Rectal smooth muscle tissue (tissue), 1 donor: ENCODE measurements around the gene CARS1.

ENCODE experiments used
- H3K27ac ChIP-seq: one replicate; pipeline ENCODE4 v1.7.0; 2013; ENCODE audit warnings: low read depth, low read length, inconsistent platforms
- H3K27me3 ChIP-seq: one replicate; pipeline ENCODE4 v1.7.0; 2013; ENCODE audit warnings: low read length; ENCODE audit not compliant: control insufficient read depth, insufficient read depth
- H3K36me3 ChIP-seq: one replicate; pipeline ENCODE4 v1.7.0; 2013; ENCODE audit warnings: low read length; ENCODE audit not compliant: control insufficient read depth, insufficient read depth
- H3K4me1 ChIP-seq: one replicate; pipeline ENCODE4 v1.7.0; 2013; ENCODE audit warnings: low read length; ENCODE audit not compliant: control insufficient read depth, insufficient read depth
- H3K4me3 ChIP-seq: one replicate; pipeline ENCODE4 v1.7.0; 2013; ENCODE audit warnings: low read length
- H3K9ac ChIP-seq: one replicate; pipeline ENCODE4 v1.7.0; 2013; ENCODE audit warnings: low read length

CARS1 gene

GRCh38 chr11:3086671-3087150, 29.5 kb upstream of the CARS1 start:
- Histone ChIP-seq H3K4me3 (no peak overlapping the region), H3K36me3 (peaks cover 8% of the 10 kb centered on the region), H3K4me1 (no peaks in the 10 kb centered on the region), H3K9ac (no peak overlapping the region), H3K27ac (no peak overlapping the region), H3K27me3 (no peaks in the 10 kb centered on the region)

GRCh38 chr11:3086114-3086513, 28.9 kb upstream of the CARS1 start:
- Histone ChIP-seq H3K9ac (no peak overlapping the region), H3K4me1 (no peaks in the 10 kb centered on the region), H3K36me3 (peaks cover 8% of the 10 kb centered on the region), H3K27me3 (no peaks in the 10 kb centered on the region), H3K27ac (no peak overlapping the region), H3K4me3 (no peak overlapping the region)

GRCh38 chr11:3085052-3085451, 27.8 kb upstream of the CARS1 start:
- Histone ChIP-seq H3K27me3 (no peaks in the 10 kb centered on the region), H3K4me3 (no peak overlapping the region), H3K36me3 (peaks cover 8% of the 10 kb centered on the region), H3K9ac (no peak overlapping the region), H3K27ac (no peak overlapping the region), H3K4me1 (no peaks in the 10 kb centered on the region)

GRCh38 chr11:3083321-3083720, 26.1 kb upstream of the CARS1 start:
- Histone ChIP-seq H3K9ac (no peak overlapping the region), H3K4me3 (no peak overlapping the region), H3K27ac (no peak overlapping the region), H3K36me3 (no peaks in the 10 kb centered on the region), H3K27me3 (no peaks in the 10 kb centered on the region), H3K4me1 (no peaks in the 10 kb centered on the region)

GRCh38 chr11:3081386-3081751, 24.1 kb upstream of the CARS1 start:
- Histone ChIP-seq H3K9ac (no peak overlapping the region), H3K27ac (no peak overlapping the region), H3K27me3 (no peaks in the 10 kb centered on the region), H3K36me3 (no peaks in the 10 kb centered on the region), H3K4me3 (no peak overlapping the region), H3K4me1 (no peaks in the 10 kb centered on the region)

GRCh38 chr11:3080733-3081385, 23.6 kb upstream of the CARS1 start:
- no peaks in the 10 kb centered on the region for H3K4me1 ChIP-seq
- H3K27me3 ChIP-seq: no peaks in the 10 kb centered on the region
- H3K9ac ChIP-seq: no peak overlapping the region
- H3K36me3 ChIP-seq: no peaks in the 10 kb centered on the region
- H3K27ac ChIP-seq: no peak overlapping the region
- no peak overlapping the region for H3K4me3 ChIP-seq

GRCh38 chr11:3080104-3080503, 22.9 kb upstream of the CARS1 start:
- no peaks in the 10 kb centered on the region for H3K27me3 ChIP-seq
- H3K4me1 ChIP-seq: no peaks in the 10 kb centered on the region
- no peak overlapping the region for H3K27ac ChIP-seq
- no peak overlapping the region for H3K9ac ChIP-seq
- no peaks in the 10 kb centered on the region for H3K36me3 ChIP-seq
- no peak overlapping the region for H3K4me3 ChIP-seq

- no peaks in the 10 kb centered on the region for H3K4me1 ChIP-seq
- H3K27ac ChIP-seq: no peak overlapping the region
- H3K4me3 ChIP-seq: no peak overlapping the region
- no peak overlapping the region for H3K9ac ChIP-seq
- no peaks in the 10 kb centered on the region for H3K27me3 ChIP-seq
- no peaks in the 10 kb centered on the region for H3K36me3 ChIP-seq
Measured at GRCh38 chr11:3077846-3078440, 20.7 kb upstream of the CARS1 start.

- Histone ChIP-seq H3K36me3 (no peaks in the 10 kb centered on the region), H3K4me3 (no peak overlapping the region), H3K9ac (no peak overlapping the region), H3K27ac (no peak overlapping the region), H3K27me3 (no peaks in the 10 kb centered on the region), H3K4me1 (no peaks in the 10 kb centered on the region)
Measured at GRCh38 chr11:3077189-3077836, 20.1 kb upstream of the CARS1 start.

GRCh38 chr11:3074912-3075589, 17.8 kb upstream of the CARS1 start:
- H3K36me3 ChIP-seq: no peaks in the 10 kb centered on the region
- H3K4me1 ChIP-seq: no peaks in the 10 kb centered on the region
- H3K27ac ChIP-seq: no peak overlapping the region
- no peaks in the 10 kb centered on the region for H3K27me3 ChIP-seq
- H3K9ac ChIP-seq: no peak overlapping the region
- H3K4me3 ChIP-seq: no peak overlapping the region

GRCh38 chr11:3073029-3073435, 15.8 kb upstream of the CARS1 start:
- Histone ChIP-seq H3K9ac (no peak overlapping the region), H3K4me3 (no peak overlapping the region), H3K27me3 (no peaks in the 10 kb centered on the region), H3K36me3 (no peaks in the 10 kb centered on the region), H3K27ac (no peak overlapping the region), H3K4me1 (no peaks in the 10 kb centered on the region)

- Histone ChIP-seq H3K4me3 (no peak overlapping the region), H3K4me1 (no peaks in the 10 kb centered on the region), H3K36me3 (no peaks in the 10 kb centered on the region), H3K27ac (no peak overlapping the region), H3K27me3 (no peaks in the 10 kb centered on the region), H3K9ac (no peak overlapping the region)
Measured at GRCh38 chr11:3069425-3069824, 12.2 kb upstream of the CARS1 start.
